Activated CD4-positive, alpha-beta T cell treated with anti-CD3 and anti-CD28 coated beads, Interleukin-2, Interleukin-4, amounts not matched to agents 100 ng/mL and 50 ng/mL, durations not matched to agents 16 hours and 8 hours (primary cell): ENCODE measurements around the gene DIS3L2.
A peak's percentile ranks its signal among the peaks of the same experiment; 100 is the strongest.
"Not testable (repeated sequence)": the region's sequence is repeated elsewhere in the genome, so short reads cannot be mapped to it uniquely, and the experiment has no call there.

Experiments used
- DNase-seq: peaks from one replicate; pipeline ENCODE4 v3.0.0-alpha.2; 2020; ENCODE audit warnings: low spot score

The DIS3L2 gene

DNA sequence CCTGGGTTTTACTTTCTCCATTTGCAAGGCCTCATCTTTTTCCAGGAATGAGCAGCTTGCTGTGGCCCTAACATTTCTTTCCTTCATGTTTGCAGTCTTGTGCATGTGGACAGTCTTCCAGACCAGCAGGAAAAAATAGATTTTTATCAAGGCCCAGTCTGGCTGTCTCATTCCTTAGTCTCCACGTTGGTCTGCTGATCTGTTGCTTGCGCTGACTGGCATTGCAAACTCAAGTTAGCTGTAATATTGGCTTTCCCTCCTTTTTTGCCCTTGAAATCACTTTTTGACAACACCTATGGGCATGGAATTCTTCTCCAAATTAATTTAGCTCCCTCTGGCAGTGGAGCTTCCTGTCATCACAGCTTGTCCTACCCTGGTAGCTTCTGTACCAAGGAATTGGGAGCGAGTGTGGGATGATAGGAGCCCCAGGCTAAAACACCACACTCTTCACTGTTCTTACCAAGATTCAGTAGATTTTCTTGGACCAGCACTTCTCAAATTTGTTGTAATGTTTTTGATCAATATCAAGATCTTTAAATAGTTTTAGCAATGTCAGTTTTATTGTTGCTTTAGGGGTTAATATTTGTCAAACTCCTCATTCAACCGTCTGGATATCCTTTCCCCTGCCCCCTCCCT lies 48.2 kb downstream of the DIS3L2 start:
- no peak for DNase-seq

DNA sequence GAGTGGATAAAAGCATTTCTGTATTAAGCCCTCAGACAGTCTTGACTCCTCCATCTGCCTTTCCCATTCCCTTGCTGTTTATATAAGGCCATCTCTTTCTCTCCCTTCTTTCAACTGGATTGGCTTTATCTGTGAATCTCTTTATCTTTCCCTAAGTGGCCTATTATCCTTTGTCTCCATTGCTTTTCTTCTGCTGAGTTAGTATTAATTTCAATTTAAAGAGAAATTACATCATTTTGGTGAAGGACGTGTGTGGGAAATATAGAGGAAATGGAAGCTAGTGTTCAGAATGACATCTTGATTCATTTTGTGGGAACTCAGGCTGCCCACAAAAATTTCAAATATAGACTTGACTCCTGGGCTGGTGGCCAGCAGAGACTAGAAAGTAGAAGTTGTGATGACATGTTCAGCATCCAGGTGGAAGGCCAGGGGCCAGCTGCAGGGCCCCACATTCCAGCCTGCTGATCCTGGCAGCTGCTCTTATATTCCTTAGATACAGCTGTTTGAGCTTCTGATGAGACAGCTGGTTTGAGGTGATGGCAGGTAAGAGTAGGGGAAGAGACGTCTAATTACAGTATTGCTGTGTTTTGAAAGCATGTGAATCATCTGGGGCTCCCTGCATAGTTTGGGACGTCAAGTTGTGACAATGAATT lies 52.3 kb downstream of the DIS3L2 start:
- DNase-seq: no peak

DNA sequence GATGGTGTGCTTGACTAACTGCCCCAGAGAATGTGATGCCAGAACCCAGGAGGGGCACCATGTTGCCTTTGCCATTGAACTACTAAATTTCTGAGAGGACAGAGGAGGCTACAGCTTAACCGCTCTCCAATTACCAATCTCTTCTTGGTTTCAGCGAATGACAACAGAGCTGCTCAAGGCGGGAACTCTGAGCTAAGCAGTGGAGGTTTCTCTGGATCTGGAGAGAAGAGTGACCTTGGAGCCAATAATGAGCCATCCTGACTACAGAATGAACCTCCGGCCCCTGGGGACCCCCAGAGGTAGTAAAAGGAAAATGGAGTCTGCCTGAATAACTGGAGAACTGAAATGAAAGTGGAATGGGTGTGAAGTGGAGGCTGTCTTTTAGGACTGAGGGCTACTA lies 53.2 kb downstream of the DIS3L2 start:
- no peak for DNase-seq

GRCh38 chr2:232018181-232018580 lies 56.7 kb downstream of the DIS3L2 start:
- DNase-seq: no peak

- DNase-seq: no peak
Observed at GRCh38 chr2:232022718-232023117, 61.2 kb downstream of the DIS3L2 start.

DNA sequence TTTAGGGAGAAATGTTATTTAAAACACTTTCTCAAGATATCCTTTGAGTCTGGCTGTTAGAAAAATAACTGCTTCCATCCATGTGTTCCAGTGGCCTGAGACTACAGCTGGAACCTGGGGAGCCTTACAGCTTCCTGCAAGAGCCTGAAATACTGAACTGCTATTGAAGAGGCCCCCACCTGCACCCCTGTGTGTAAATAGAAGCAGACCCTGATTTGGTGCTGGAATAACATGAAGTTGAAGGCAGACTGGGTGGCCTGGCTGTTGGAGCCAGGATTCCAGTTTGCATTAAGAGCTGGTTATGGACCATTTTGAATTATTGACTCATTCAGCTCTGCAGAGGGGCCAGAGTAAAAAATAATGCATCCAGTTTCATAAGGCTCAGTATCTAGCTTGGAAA lies 61.9 kb downstream of the DIS3L2 start:
- no peak for DNase-seq

DNA sequence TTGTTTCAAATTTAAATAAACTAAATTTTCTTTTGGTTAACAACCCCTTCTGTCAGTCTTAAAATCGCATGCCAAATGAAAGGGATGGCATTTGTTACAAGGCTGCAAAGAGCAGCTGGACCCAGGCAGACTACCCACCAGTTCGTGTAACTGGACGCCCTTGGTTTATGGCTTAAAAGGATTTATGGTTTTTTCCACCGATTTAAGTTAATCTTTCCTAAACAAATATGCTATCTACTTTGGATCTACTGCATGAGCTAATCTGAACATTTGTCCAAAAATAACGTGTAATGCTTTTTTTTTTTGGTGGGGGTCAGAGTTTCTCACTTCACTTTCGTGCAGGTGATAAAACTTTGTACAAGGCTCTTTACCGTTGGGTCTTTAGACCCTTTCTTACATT lies 62.9 kb downstream of the DIS3L2 start:
- DNase-seq: no peak

DNA sequence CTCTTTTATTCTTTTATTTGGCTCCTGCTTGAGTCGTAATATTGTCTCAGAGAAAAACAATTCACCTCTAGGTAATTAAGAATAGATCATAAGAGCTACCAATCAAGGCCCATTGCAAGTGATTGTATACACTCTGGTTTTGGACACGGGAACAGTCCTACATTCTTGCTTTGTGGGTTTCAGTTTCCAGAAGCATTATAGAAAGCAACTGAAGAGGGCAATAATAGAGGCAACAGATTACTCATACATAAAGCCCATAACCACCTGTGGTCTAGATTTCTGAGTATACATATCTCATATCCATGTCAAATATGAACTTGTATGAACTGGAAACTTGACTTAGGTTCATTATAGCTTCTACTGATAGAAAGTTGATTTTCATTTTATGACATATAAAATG lies 65.4 kb downstream of the DIS3L2 start:
- DNase-seq: peak; percentile 82

DNA sequence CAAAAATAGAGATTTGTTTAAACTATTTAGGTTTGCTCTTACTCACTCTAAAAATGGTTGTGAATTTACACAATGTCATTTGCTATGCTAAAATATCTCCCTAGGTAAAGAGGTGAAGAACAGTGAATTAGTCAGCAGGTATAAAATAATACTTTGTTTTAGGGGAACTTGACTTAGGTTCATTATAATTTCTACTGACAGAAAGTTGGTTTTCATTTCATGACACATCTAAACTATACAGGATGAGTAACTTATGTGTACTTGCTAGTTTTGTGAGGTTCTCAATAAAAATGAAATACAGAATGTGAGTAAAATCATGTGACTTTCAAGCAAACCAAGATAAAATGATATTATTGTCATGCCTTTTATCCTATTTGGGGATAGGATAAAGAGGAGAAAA lies 66.0 kb downstream of the DIS3L2 start:
- DNase-seq: no peak

DNA sequence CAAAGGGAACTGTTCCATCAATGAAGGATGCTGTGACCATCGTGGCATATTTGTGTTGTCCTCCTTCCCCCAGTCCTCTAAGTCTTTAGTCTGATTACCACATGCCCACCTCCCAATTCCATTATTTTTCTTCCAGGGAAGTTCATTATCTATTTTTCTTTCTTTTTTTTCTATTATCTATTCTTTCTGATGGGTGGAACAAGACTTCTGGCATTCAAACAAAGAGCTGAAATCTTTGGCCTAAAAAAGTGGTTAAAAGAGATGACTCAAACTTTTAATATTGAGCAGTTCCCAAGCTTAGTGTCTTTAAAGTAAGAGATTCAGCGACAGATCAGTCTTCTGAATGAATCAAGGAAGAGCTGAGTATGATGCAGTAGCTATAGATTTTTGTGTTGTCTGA lies 66.6 kb downstream of the DIS3L2 start:
- no peak for DNase-seq

DNA sequence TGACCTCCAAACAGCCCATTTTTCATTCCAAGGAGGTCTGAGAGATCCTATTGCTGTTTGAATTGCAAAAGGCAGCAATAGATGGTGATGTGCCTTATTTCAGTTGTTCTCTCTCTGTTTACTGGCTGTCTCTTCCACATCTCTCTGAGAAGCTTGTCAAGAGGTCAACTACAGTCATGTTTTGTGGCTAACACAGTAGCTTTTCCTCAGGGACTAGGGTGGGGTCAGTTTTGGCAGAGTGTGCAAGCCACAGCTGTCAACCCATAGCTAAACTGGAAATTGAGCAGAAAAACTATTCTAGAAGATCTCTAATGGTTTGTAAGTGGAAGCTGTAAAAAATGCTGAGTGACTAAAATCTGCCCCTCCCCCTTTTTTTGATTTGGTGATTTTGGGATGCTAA lies 67.1 kb downstream of the DIS3L2 start:
- no peak for DNase-seq

GRCh38 chr2:232029346-232029745 lies 67.8 kb downstream of the DIS3L2 start:
- DNase-seq: no peak

DNA sequence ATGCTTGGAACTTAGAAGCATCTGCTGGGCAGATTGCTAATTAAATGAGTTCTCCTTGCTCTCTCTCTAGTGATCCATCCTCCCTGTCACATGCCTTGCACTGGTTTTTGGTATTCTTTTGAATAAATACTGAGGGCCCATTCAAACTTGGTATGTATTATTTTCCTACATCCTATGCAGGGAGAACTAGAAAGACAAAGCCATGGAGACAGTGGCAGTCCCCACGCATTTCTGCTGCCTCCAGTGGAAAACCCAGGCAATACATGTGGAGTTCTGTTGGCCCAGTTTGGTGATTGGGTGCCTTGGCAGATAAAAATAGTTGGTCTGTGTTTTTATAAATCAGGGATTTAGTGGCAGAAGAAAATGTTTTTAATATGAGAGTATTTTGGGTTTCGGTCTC lies 68.7 kb downstream of the DIS3L2 start:
- no peak for DNase-seq

DNA sequence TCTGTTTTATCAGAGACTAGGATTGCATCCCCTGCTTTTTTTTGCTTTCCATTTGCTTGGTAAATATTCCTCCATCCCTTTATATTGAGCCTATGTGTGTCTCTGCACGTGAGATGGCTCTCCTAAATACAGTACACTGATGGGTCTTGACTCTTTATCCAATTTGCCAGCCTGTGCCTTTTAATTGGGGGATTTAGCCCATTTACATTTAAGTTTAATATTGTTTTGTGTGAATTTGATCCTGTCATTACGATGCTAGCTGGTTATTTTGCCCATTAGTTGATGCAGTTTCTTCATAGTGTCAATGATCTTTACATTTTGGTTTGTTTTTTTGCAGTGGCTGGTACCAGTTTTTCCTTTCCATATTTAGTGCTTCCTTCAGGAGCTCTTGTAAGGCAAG lies 73.8 kb downstream of the DIS3L2 start:
- not testable (repeated sequence) for DNase-seq

DNA sequence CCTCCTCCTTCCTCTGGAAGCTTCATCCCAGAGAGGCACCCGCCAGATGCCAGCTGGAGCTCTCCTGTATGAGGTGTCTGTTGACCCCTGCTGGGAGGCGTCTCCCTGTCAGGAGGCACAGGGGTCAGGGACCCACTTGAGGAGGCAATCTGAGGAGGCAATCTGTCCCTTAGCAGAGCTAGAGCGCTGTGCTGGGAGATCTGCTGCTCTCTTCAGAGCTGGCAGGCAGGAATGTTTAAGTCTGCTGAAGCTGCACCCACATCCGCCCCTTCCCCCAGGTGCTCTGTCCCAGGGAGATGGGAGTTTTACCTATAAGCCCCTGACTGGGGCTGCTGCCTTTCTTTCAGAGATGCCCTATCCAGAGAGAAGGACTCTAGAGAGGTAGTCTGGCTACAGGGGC lies 75.4 kb downstream of the DIS3L2 start:
- DNase-seq: not testable (repeated sequence)

- DNase-seq: no peak
Observed at GRCh38 chr2:232038251-232038880, 76.9 kb downstream of the DIS3L2 start.

DNA sequence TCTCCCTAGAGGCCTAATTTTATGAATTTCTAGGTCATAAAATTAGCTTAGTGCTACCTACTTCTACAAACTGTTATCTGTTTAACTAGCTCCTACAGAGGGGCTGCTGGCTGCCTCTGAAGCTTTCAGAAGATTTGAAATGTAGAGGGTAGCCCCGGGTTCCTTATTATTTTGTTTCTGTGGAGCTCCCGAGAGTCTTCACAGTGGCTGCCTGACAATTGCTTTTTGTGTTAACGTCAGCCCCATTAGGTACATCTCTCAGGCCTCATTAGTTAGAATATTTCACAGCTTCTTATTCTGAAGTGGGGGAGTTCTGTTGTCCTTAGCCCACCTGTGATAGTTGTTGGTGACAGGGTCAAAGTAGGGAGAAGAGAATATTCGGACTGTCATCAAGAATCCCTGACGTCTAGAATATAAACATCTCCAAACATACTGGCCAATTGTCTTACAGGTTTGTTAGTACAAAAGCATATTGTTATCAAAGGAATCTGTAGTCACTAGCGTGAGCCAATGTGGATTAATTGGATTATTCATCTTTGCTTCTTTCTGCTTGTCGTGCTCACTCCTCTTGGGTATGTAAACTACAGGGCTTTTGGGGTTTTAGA lies 77.5 kb downstream of the DIS3L2 start:
- no peak for DNase-seq

GRCh38 chr2:232042911-232043574 lies 81.5 kb downstream of the DIS3L2 start:
- peak; percentile 2 for DNase-seq

- DNase-seq: no peak
Observed at GRCh38 chr2:232043966-232044365, 82.5 kb downstream of the DIS3L2 start.

DNA sequence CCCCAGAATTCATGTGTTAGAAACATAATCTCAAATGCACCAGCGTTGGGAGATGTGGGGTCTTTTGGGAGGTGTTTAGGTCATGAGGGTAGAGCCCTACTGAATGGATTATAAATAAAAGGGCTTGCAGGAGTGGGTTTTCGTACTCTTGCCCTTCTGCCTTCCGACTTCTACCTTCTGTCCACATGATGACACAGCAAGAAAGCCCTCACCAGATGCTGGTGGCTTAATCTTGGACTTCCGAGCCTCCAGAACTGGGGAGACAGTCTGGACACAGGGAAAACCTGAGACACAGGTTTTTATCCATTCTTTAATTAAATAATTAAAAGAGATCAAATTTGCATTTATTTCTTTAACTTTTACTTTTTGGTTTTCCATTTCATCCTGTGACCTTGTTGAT lies 87.8 kb downstream of the DIS3L2 start:
- no peak for DNase-seq

DNA sequence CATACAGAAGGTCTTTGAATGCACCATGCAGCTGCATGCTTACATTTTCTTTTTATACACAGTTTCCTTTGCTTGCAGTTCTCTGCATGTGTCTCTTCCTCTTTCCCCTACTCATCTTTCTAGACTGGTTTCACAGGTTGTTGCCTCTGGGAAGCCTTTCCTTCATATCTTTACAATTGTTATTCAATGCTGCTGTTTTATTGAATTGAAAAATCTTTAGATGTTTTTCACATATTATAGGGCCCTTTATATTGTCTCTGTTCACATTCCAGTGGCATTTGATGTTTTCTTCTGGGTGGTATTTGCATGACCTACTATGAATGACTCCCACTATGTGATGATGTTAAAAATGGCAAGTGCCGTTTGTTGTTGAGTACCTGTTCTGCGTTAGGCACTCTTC lies 91.1 kb downstream of the DIS3L2 start:
- DNase-seq: no peak

DNA sequence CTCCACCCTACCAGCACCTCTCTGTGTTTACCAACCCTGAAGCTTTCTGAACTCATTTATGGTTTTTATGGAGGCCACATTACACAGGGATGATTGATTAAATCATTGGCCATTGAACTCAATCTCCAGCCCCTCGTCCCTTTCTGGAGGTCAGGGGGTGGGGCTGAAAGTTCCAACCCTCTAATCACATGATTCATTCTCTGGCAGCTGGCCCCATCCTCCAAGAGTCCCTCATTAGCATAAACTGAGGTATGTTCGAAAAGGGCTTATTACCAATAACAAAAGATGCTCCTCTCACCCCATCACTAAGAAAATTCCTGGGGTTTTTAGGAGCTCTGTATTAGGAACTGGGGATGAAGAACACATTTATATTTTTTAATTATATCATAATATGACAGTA lies 92.3 kb downstream of the DIS3L2 start:
- DNase-seq: no peak
